Left forelimb (tissue), 1 donor: Measurements from ENCODE around the gene NOXA1.
"Not testable (repeated sequence)": the region's sequence is repeated elsewhere in the genome, so short reads cannot be mapped to it uniquely, and the experiment has no call there.

Experiments
- DNase-seq: peaks from one replicate; pipeline ENCODE4 v3.0.0-alpha.2; 2018; ENCODE audit warnings: low spot score

Gene NOXA1

DNA sequence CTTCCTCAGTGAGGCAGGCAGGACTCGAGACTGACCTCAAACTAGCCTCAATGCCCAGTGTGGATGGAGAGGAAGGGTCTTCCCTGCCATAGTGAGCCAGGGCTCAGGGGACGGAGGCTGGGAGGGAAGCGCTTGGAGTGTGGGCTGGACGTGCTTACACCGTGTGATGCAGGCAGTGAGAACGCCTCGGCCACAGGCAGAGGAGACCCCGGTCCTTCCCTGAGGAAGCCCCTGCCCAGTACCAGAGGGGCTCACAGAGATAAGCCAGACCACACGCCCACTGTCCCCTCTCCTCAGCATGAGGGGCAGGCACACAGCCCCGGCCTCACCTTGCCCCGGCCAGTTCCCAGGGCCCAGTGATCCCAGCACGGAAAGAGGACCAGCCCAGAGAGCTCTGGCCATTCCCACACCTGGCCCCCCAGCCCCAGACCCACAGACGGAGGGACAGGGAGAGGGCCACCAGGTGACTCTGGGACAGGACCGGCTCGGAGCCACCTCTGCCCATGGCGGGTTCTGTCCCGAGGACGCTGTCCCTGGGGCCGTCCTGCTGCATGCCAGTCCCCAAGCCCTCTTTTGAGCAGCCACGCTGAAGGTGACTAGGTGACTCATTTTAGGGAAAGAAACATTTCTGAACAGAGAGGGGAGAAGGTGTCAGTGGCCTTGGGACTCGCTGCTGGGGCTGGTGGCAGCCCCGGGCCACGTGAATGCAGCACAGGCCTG is 42.0 kb downstream of the NOXA1 start:
- DNase-seq = no peak

DNA sequence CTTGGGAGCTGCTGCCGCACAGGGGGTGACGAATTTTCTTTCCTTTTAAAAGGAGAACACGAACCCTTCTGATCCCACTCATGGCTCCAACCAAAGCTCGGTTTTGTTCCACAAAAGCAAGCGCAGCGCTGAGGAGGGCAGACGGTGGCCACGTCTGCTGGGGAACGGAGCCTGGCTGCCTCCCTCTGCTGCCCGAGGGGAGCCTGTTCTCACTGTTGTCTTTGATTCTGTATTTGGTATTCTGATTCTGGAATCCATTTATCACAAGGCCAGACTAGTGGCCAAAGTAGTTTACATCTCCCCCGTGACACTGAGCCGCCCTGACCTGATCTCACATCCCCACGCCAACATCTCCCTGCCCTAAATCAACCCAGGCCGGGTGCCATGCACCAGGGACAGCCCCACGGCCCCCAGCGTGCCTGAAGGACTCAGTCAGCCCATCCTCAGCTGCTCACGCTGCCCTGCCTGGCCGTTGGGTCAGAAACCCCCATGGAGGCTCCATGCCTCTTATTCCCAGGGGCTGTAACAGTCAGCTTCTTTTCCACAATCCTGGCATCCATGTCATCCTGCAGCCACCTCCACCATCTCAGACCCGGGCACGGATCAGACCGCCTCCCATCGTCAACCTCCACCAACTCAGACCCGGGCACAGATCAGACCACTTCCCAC is 42.7 kb downstream of the NOXA1 start:
- no peak for DNase-seq

DNA sequence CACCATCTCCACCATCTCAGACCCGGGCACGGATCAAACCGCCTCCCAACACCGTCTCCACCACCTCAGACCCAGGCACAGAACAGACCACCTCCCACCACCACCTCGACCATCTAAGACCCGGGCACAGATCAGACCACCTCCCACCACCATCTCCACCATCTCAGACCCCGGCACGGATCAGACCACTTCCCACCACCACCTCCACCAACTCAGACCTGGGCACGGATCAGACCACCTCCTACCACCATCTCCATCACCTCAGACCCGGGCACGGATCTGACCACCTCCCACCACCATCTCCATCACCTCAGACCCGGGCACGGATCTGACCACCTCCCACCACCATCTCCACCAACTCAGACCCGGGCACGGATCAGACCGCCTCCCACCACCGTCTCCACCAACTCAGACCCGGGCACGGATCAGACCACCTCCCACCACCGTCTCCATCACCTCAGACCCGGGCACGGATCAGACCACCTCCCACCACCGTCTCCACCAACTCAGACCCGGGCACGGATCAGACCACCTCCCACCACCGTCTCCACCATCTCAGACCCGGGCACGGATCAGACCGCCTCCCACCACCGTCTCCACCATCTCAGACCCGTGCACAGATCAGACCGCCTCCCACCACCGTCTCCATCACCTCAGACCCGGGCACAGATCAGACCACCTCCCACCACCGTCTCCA is 43.3 kb downstream of the NOXA1 start:
- not testable (repeated sequence) for DNase-seq

DNA sequence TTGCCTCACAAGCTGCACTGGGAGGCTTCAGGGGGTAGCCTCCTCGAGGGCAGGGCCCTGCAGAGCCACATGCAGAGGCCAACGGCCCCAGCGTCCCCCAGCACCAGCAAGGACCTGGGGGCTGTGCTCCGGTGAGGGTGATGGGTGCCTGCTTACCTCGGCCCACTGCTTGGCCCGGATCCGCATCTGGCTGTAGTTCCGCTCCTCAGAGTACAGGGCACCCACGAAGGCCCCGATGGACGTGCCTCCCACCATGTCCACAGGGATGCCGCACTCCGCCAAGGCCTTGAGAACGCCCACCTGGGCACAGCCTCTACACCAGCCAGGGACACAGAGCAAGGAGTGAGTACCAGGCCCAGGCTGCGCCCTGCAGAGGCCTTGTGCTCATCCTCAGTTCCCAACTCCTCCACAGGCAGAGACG is 44.0 kb downstream of the NOXA1 start:
- DNase-seq = no peak

DNA sequence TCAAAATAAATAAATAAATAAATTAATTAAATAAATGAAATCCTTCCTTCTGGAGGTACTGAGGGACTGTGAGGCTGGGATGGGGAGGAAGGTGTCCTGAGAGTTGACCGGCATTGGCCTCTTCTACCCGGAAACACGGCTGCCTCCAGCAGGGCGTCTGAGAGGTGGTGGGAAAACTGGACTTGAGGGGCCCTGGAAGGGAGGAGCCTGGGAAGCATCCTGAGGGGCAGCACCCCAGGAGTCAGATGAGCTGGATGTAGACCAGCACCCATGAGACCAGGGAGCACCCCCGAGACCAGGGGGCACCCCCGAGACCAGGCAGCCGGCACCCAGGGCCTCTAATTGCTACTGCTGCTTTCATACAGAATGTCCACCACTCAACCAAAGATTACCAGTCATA is 44.7 kb downstream of the NOXA1 start:
- DNase-seq = no peak

DNA sequence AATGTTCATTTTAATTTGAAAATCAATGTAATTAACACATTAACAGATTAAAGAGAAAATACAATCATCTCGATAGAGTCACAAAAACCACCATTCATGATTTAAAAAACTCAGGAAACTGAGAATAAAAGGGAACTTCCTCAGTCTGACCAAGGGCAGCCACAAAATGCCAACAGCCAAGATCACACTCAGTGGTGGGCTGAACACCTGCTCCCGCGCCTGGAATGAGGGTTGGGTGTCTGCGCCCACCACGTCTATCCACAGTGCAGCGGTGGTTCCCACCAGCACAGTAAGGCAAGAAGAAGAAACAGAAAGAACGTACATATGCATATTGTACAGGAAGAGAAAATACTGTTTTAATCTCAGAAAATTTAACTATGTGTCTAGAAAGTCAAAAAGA is 47.6 kb downstream of the NOXA1 start:
- no peak for DNase-seq

DNA sequence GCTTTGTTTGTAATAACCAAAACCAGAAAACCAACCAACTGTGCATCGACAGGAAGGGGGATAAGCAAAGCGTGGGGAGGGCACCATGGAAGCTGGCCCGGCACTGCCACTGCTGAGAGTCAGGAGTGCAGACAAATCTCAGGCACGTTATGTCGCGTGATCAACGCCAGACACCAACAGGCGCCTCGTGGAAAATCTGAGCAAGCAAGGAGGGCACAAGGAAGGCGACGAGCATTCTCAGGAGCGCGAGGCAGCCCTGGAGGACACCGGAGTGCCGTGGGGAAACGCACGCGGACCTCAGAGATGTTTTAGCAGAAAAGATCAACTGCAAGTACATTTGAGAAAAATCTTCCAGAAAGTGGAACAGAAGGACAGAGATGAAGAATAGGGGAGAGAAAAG is 51.1 kb downstream of the NOXA1 start:
- no peak for DNase-seq

DNA sequence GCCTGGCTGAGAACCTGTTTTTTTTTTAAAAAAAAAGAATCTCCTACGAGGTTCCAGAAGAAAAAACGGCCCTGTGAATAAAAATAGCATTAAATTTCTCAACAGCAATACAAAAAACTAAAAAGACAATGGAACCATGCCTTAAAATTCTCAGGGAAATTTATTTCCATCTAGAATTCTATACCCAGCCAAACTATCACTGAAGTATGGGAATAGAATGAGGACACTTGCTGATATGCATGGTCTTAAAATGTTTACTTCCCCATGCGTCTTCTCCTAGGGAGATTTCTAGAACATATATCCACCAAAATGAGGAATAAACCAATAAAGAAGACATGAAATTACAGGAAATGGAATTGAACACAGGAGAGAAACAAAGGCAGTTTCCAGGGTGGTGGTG is 52.5 kb downstream of the NOXA1 start:
- DNase-seq = no peak

DNA sequence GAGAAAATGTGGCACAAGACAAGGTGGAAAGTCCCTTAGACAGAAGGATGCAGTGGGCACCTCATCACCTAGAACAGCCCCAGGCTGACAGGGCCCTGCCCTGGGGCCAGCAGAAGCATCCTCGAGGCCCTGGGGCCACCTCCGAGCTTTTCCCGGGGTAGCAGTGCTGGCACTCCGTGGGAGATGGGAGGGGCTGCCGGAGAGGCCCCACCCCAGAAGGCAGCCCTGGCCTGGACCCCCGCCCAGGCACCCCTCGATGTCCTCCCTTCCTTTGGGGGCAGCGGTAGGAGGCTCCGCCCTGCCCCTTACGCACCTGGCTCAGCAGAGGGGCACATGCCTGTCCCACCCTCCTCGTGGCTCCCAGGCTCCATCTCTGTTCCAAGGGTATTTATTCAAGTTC is 53.7 kb downstream of the NOXA1 start:
- no peak for DNase-seq

DNA sequence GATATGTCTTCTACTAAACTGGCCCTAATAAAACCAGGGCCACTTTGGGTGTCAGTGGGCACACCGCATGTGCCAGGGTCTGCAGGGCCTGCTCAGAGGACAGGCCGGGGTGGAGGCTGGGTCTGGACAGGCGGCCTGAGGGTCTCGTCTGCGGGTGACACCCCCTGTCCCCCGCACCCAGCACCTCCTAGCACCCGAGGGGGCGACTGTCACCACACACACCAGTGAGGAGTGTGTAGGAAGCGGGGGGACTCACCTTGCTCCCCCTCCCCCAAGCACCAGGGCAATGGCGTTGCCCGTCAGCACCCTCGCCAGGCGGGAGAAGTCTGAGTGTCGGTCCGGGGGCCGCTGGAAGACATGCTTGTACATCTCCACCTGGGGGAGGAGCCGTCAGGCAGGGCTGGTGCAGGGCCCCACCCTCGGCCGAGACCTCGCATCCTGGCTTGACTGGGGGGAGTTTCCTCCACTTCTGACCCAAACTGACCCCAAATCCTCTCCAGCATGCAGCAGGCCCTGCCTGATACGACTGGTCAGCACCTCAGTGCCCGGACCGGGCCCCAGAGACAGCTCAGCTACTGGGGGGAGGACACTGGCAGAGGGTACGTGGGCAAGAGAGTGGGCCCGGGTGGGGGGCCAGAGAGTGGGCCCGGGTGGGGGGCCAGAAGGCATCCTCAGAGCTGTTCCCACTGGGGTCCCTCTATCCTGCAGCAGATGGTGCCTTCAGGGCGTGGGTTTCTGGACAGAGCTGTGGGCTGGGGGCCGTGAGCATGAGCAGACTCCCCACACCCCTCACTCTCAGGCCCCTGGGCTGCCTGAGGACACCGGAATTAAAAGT is 54.8 kb downstream of the NOXA1 start:
- no peak for DNase-seq

DNA sequence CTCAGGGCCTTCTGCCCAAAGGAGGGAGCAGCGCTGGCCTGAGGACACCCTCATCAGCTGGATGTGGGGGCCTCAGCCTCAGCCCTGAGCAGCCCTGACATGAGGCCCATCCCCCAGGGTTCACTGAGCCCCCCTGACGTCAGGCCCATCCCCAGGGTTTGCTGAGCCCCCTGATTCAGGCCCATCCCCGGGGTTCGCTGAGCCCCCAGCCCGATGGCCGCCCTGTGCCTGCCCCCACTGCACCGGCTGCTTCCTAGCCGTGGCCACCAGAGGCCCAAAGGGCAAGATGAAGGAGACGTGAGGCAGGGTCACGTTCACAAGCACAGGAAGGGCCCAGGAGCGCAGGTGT is 55.4 kb downstream of the NOXA1 start:
- no peak for DNase-seq

DNA sequence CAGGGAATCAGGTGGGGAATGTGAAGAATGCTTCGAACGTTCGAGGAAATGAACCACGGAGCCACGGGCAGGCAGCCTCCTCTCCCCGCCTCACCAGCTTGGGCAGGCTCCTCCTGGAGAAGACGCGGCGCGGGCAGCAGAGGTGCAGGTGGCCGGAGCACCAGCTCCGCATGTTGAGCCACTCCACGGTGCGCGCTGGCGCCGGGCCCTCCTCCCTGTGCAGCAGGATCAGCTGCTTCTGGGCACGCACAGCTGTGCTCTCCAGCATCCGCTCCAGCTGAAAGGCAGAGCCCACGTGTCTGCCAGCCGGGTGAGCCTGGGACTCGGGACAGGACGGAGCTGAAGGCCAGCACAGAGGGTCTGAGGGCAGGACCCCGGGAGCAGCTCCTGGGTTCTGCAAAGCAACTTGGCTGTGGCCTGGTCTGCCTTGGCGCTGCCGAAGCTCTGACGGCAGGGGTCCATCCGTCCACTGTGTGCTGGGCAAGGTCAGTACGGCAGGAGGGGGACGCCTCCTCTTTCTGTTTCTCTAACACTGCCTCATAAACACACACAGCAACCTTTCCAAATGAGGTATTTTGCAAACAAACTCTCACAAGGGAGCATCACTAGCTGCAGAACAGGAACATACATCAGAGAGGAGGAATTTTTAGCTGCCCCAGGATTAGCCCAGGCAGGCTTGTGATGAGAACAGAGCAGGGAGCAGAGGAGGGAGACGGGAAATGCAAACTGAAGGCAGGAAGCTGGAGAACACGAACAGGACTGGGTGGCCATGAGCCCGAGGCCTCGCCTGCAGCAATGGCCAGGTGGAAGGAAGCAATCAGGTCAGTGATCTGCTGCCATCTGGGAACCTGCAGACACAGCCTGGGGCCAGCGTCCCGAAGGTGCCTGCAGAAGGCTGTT is 56.0 kb downstream of the NOXA1 start:
- no peak for DNase-seq

DNA sequence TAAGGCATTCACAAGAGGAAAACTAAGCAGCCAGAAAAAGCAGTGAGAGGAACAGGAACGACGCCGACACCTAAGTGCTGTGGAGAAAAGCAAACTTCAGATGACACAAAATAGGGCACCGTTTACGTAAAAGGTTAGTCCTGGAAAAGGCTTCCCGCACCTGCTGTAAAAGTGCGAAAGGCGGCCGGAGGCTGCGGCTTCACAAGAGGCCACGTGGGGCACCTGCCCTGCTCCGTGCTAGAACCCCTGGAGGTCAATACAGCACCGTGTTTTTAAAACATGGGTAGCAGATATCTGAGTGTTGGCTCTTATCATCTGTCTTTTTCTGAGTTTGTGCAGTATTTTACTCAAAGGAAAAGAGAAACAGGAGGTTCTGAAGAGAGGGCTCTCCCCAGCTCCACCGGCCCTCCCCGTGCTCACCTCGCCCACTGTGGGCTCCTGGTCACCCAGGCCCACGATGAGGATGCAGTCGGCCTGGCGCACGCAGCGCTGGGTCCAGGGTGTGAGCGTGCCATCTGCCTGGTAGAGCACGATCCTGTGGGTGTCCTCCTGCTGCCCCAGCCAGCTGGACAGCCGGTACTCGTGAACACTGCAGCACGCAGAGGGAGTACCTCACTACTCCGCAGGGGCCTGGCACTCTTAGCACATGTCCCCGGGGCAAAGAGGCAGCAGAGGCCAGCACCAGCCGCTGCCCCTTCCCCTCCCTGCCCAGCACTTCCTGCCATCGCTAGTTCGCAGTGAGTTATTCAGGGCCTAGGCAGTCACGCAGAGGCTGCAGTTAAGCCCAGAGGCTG is 56.9 kb downstream of the NOXA1 start:
- DNase-seq = no peak

DNA sequence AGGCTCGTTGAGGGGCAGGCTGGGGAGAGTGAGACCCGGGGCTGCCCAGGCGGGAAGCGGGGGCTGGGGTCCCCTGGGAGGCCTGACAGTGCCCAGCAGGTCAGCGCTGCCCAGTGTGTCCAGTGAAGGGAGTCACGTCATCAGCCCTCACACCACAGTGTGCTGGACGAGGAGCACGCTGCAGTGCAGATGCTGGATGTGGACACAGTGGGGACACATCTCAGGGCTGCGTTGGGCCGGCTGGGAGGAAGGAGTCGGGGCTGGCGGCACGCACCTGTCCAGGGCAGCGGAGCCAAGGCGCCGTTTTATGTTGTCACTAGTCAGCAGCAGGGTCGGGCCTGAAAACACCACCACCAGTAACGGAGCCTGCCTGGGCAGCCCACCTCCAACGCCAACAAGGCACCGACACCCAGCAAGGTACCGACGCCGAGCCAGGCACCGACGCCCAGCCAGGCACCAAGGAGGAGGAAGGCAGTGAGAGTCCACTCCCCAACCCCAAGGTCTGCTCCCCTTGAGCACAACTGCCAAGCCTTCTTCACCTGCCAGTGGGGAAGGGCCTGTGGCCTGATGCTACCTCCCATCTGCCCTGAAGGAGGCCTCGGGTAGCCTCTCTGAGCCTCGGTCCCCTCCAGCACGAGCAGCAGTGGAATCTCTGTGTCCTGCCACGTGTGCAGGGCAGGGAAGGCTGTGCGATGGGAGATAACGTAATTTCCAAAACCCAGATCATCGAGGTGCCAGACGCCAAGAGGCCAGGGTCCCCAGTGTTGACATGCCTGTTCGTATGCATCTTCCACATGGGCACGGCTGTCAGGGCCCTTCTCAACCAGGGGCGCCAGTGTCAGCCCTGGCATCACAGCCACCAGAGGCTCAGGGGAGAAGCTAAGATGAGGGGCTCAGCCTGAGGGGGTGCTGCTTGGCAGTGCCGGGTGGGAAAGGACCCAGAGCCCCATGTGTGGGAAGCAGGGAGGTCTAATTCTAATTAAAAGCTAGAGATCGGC is 57.8 kb downstream of the NOXA1 start:
- no peak for DNase-seq

DNA sequence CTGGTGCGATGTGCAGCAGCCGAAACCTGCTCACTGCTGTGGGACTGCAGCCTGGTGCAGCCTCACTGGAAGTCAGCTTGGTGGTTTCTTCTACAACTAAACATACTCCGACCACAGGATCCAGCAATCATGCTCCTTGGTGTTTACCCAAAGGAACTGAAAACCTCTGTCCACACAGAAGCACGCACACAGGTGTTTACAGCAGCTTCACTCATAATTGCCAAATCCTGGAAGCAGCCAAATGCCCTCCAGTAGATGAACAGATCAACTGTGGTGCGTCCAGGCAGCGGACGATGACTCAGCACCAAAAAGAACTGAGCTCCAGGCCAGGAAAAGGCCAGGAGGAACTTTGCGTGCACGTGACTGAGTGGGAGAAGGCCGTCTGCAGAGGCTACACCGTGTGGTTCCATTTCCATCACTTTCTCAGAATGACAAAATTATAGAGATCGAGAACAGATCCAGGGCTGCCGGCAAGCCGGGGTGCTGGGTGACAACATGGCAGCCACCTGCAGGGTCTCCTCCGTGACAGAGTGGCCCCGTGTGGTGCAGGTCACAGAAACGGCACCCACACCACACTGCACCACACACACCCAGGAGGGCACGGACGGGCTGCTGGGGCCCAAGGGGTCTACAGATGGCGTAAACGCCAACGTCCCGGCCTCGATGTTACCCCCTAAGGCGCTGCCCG is 59.0 kb downstream of the NOXA1 start:
- no peak for DNase-seq
